Neural cell (in vitro differentiated cells): ENCODE data around the gene IQCN. TPM values are rescaled to one million over a fixed set of nuclear protein-coding genes. Genes with fewer than 3 reads are reported as not detected.

ENCODE experiments used
- H2AFZ ChIP-seq: fragments of 200-600, 300-800 bp; sonication (generic), shearing (Covaris generic); 2 replicates; pipeline ENCODE4 v1.6.0; 2014; ENCODE audit warnings: low read depth, mild to moderate bottlenecking, antibody characterized with exemption, low read length, moderate library complexity
- H3F3A ChIP-seq: fragments of 200-600 bp; shearing (Covaris generic); 2 replicates; pipeline ENCODE4 v1.6.1; 2016; ENCODE audit warnings: mild to moderate bottlenecking, moderate library complexity, mixed read lengths, antibody characterized with exemption, low read length; ENCODE audit not compliant: insufficient read depth, poor library complexity, severe bottlenecking
- H3K27ac ChIP-seq: fragments of 200-600, 300-800 bp; sonication (generic), shearing (Covaris generic); 2 replicates; pipeline ENCODE4 v1.5.1; 2014; ENCODE audit warnings: mild to moderate bottlenecking, low read length, moderate library complexity
- H3K27me3 ChIP-seq: fragments of 300-800, 200-600 bp; sonication (generic), shearing (Covaris generic); 2 replicates; pipeline ENCODE4 v1.6.0; 2014; ENCODE audit warnings: mild to moderate bottlenecking, low read depth, low read length, moderate library complexity; ENCODE audit not compliant: insufficient read depth
- H3K36me3 ChIP-seq: fragments of 300-800, 200-600 bp; sonication (generic), shearing (Covaris generic); 2 replicates; pipeline ENCODE4 v1.5.1; 2014; ENCODE audit warnings: mild to moderate bottlenecking, antibody characterized with exemption, low read length, moderate library complexity; ENCODE audit not compliant: insufficient read depth
- H3K4me2 ChIP-seq: fragments of 300-800, 200-600 bp; sonication (generic), shearing (Covaris generic); 2 replicates; pipeline ENCODE4 v1.6.0; 2014; ENCODE audit warnings: mild to moderate bottlenecking, low read length
- H3K4me3 ChIP-seq: fragments of 300-800, 200-600 bp; sonication (generic), shearing (Covaris generic); 2 replicates; pipeline ENCODE4 v1.5.1; 2014; ENCODE audit warnings: mild to moderate bottlenecking, low read length, moderate library complexity
- H3K79me2 ChIP-seq: fragments of 200-600 bp; shearing (Covaris generic); replicated peaks from 2 replicates; pipeline ENCODE4 v1.6.0; 2014; ENCODE audit warnings: mild to moderate bottlenecking, low read length, moderate library complexity; ENCODE audit not compliant: insufficient read depth
- H3K9ac ChIP-seq: fragments of 300-800, 200-600 bp; sonication (generic), shearing (Covaris generic); 2 replicates; pipeline ENCODE4 v1.6.1; 2016; ENCODE audit warnings: mild to moderate bottlenecking, low read length, mixed read lengths
- H3K9me2 ChIP-seq: fragments of 200-600 bp; shearing (Covaris generic); 2 replicates; pipeline ENCODE4 v1.6.1; 2016; ENCODE audit warnings: mild to moderate bottlenecking, low read length, mixed read lengths; ENCODE audit not compliant: insufficient read depth
- H3K9me3 ChIP-seq: fragments of 200-600, 300-800 bp; sonication (generic), shearing (Covaris generic); 2 replicates; pipeline ENCODE4 v1.6.1; 2016; ENCODE audit warnings: mild to moderate bottlenecking, mixed run types, low read length, moderate library complexity, mixed read lengths
- H4K20me1 ChIP-seq: fragments of 200-600 bp; shearing (Covaris generic); 2 replicates; pipeline ENCODE4 v1.6.1; 2016; ENCODE audit warnings: mild to moderate bottlenecking, mixed run types; ENCODE audit not compliant: insufficient read depth
- CTCF ChIP-seq: fragments of 450-650 bp; IDR thresholded peaks from 2 replicates; pipeline ENCODE4 v1.5.1; 2014; ENCODE audit warnings: antibody characterized with exemption, mild to moderate bottlenecking, moderate library complexity; ENCODE audit not compliant: poor library complexity, severe bottlenecking
- EP300 ChIP-seq: fragments of 450-650 bp; conservative IDR thresholded peaks from 2 replicates; pipeline ENCODE4 v1.6.1; 2014; ENCODE audit warnings: antibody characterized with exemption, mild to moderate bottlenecking, moderate library complexity; ENCODE audit not compliant: poor library complexity, severe bottlenecking
- EZH2 ChIP-seq: fragments of 200-600, 300-800 bp; shearing (Covaris generic), sonication (generic); IDR thresholded peaks from 2 replicates; pipeline ENCODE4 v1.6.1; 2014; ENCODE audit warnings: antibody characterized with exemption, low read length, borderline replicate concordance, mild to moderate bottlenecking; ENCODE audit not compliant: insufficient read depth, poor library complexity, severe bottlenecking
- MXI1 ChIP-seq: fragments of 450-650 bp; conservative IDR thresholded peaks from 2 replicates; pipeline ENCODE4 v1.6.1; 2014; ENCODE audit warnings: antibody characterized with exemption, mild to moderate bottlenecking; ENCODE audit not compliant: poor library complexity, severe bottlenecking
- POLR2AphosphoS5 ChIP-seq: IDR thresholded peaks from 2 replicates; pipeline ENCODE4 v1.6.1; 2012
- RAD21 ChIP-seq: fragments of 450-650 bp; conservative IDR thresholded peaks from 2 replicates; pipeline ENCODE4 v1.6.1; 2014; ENCODE audit warnings: antibody characterized with exemption, mild to moderate bottlenecking, moderate library complexity
- REST ChIP-seq: IDR thresholded peaks from 2 replicates; pipeline ENCODE4 v1.6.1; 2012; ENCODE audit warnings: borderline replicate concordance
- SMC3 ChIP-seq: fragments of 450-650 bp; conservative IDR thresholded peaks from 2 replicates; pipeline ENCODE4 v1.6.1; 2014; ENCODE audit warnings: antibody characterized with exemption, mild to moderate bottlenecking, moderate library complexity; ENCODE audit not compliant: poor library complexity
- TAF1 ChIP-seq: IDR thresholded peaks from 2 replicates; pipeline ENCODE4 v1.6.1; 2012; ENCODE audit warnings: low read depth
- polyA plus RNA-seq: library from polyadenylated mRNA; depleted of rRNA; stranded (reverse); fragments of >200 nt; gene quantifications from 2 replicates; pipeline ENCODE4 v1.2.3, GENCODE V29; 2014

IQCN gene
- polyA plus RNA-seq, 1 donor from 2014 or later = 2.5 TPM

- H3K9me3 ChIP-seq = no peaks in the 10 kb centered on the region
- no peak overlapping the region for H3K9ac ChIP-seq
- H3K4me3 ChIP-seq = no peak overlapping the region
- peaks cover 17% of the 10 kb centered on the region for H3K79me2 ChIP-seq
- no peaks in the 10 kb centered on the region for H3K9me2 ChIP-seq
- no peak overlapping the region for H3K4me2 ChIP-seq
- H3F3A ChIP-seq = no peaks in the 10 kb centered on the region
- H3K27ac ChIP-seq = no peak overlapping the region
- H3K36me3 ChIP-seq = no peaks in the 10 kb centered on the region
- H4K20me1 ChIP-seq = no peaks in the 10 kb centered on the region
- TF ChIP-seq EP300 (no peak), SMC3 (no peak)
- no peaks in the 10 kb centered on the region for H3K27me3 ChIP-seq
- no peak overlapping the region for H2AFZ ChIP-seq
Measured at GRCh38 chr19:18317961-18318800, 43.9 kb upstream of the IQCN start.

- no peaks in the 10 kb centered on the region for H3K9me3 ChIP-seq
- H3K27ac ChIP-seq = no peak overlapping the region
- no peak overlapping the region for H2AFZ ChIP-seq
- TF ChIP-seq POLR2AphosphoS5 = no peak
- TF ChIP-seq MXI1 = no peak
- TF ChIP-seq EP300 = no peak
- TF ChIP-seq REST = no peak
- no peak for TF ChIP-seq RAD21
- no peak for TF ChIP-seq CTCF
- TF ChIP-seq EZH2 = no peak
- TF ChIP-seq SMC3 = no peak
- no peak for TF ChIP-seq TAF1
- H3K27me3 ChIP-seq = no peaks in the 10 kb centered on the region
- H3K9me2 ChIP-seq = no peaks in the 10 kb centered on the region
- no peak overlapping the region for H3K4me2 ChIP-seq
- no peaks in the 10 kb centered on the region for H3K79me2 ChIP-seq
- no peaks in the 10 kb centered on the region for H3F3A ChIP-seq
- no peaks in the 10 kb centered on the region for H4K20me1 ChIP-seq
- no peak overlapping the region for H3K4me3 ChIP-seq
- H3K36me3 ChIP-seq = no peaks in the 10 kb centered on the region
- H3K9ac ChIP-seq = no peak overlapping the region
Measured at GRCh38 chr19:18313398-18313797, 39.1 kb upstream of the IQCN start.
